NCI-H128 (cell line): ENCODE measurements around the gene RHCG.

Experiments
- DNase-seq: peaks from one replicate; lab custom pipeline; 2025; ENCODE audit not compliant: unreplicated experiment; lab: John Stamatoyannopoulos, UW

Gene RHCG

GRCh38 chr15:89496155-89497098 is at the start of gene RHCG:
RHCG (minus strand) TSS chr15:89496583; CDS start chr15:89496544, 39 bp downstream.
- no peak for DNase-seq

- no peak for DNase-seq
Measured at GRCh38 chr15:89543389-89543788, 47.0 kb upstream of the RHCG start.

GRCh38 chr15:89542369-89542768 is 46.0 kb upstream of the RHCG start:
- no peak for DNase-seq

GRCh38 chr15:89539027-89539426 is 42.6 kb upstream of the RHCG start:
- no peak for DNase-seq

GRCh38 chr15:89533861-89534544 is 37.6 kb upstream of the RHCG start:
- no peak for DNase-seq

- DNase-seq: no peak
Measured at GRCh38 chr15:89531796-89532537, 35.6 kb upstream of the RHCG start.

- no peak for DNase-seq
Measured at GRCh38 chr15:89530976-89531375, 34.6 kb upstream of the RHCG start.

GRCh38 chr15:89528757-89529352 is 32.5 kb upstream of the RHCG start:
- DNase-seq: no peak

GRCh38 chr15:89526601-89527441 is 30.4 kb upstream of the RHCG start:
- no peak for DNase-seq

- DNase-seq: no peak
Measured at GRCh38 chr15:89526181-89526580, 29.8 kb upstream of the RHCG start.

GRCh38 chr15:89524184-89524583 is 27.8 kb upstream of the RHCG start:
- DNase-seq: no peak

GRCh38 chr15:89523101-89523500 is 26.7 kb upstream of the RHCG start:
- no peak for DNase-seq

GRCh38 chr15:89521605-89522004 is 25.2 kb upstream of the RHCG start:
- no peak for DNase-seq

GRCh38 chr15:89515477-89515876 is 19.1 kb upstream of the RHCG start:
- DNase-seq: no peak

GRCh38 chr15:89514596-89515406 is 18.4 kb upstream of the RHCG start:
- no peak for DNase-seq

GRCh38 chr15:89514186-89514585 is 17.8 kb upstream of the RHCG start:
- no peak for DNase-seq

GRCh38 chr15:89513284-89513683 is 16.9 kb upstream of the RHCG start:
- no peak for DNase-seq

GRCh38 chr15:89512631-89513030 is 16.2 kb upstream of the RHCG start:
- DNase-seq: no peak

- DNase-seq: no peak
Measured at GRCh38 chr15:89506026-89506686, 9.8 kb upstream of the RHCG start.
